Left hindlimb (tissue), 1 donor: ENCODE results near the gene TPM2.
A peak's percentile ranks its signal among the peaks of the same experiment; 100 is the strongest.
"Not testable (repeated sequence)": the region's sequence is repeated elsewhere in the genome, so short reads cannot be mapped to it uniquely, and the experiment has no call there.

Source experiments
- DNase-seq: peaks from one replicate; pipeline ENCODE4 v3.0.0-alpha.2; 2018

The TPM2 gene

GRCh38 chr9:35650341-35651158 lies 39.2 kb downstream of the TPM2 start, which contains the start of gene SIT1:
Gene SIT1, minus strand, starts transcription at chr9:35650931. Its CDS starts 78 bp downstream, at chr9:35650853.
- no peak for DNase-seq

- DNase-seq, result no peak
Observed at GRCh38 chr9:35649431-35650340, 40.0 kb downstream of the TPM2 start.

- DNase-seq, result peak; percentile 95
Observed at GRCh38 chr9:35646533-35647265, 43.0 kb downstream of the TPM2 start.

GRCh38 chr9:35646153-35646532 lies 43.6 kb downstream of the TPM2 start:
- peak; percentile 75 for DNase-seq

- not testable (repeated sequence) for DNase-seq
Observed at GRCh38 chr9:35645736-35646135, 44.0 kb downstream of the TPM2 start.

- no peak for DNase-seq
Observed at GRCh38 chr9:35643046-35643445, 46.7 kb downstream of the TPM2 start.

GRCh38 chr9:35641478-35641877 lies 48.2 kb downstream of the TPM2 start:
- DNase-seq, result not testable (repeated sequence)

GRCh38 chr9:35640431-35640830 lies 49.3 kb downstream of the TPM2 start:
- DNase-seq, result not testable (repeated sequence)

- no peak for DNase-seq
Observed at GRCh38 chr9:35639631-35640030, 50.1 kb downstream of the TPM2 start.

- not testable (repeated sequence) for DNase-seq
Observed at GRCh38 chr9:35639225-35639624, 50.5 kb downstream of the TPM2 start.

- DNase-seq, result not testable (repeated sequence)
Observed at GRCh38 chr9:35638751-35639150, 51.0 kb downstream of the TPM2 start.

GRCh38 chr9:35637427-35637955 lies 52.2 kb downstream of the TPM2 start:
- not testable (repeated sequence) for DNase-seq

GRCh38 chr9:35636877-35637246 lies 52.9 kb downstream of the TPM2 start:
- DNase-seq, result not testable (repeated sequence)

GRCh38 chr9:35636135-35636876 lies 53.4 kb downstream of the TPM2 start:
- no peak for DNase-seq

- DNase-seq, result no peak
Observed at GRCh38 chr9:35635730-35636129, 54.0 kb downstream of the TPM2 start.
